Measurements from ENCODE around the gene RPLP2.

The RPLP2 gene

DNA sequence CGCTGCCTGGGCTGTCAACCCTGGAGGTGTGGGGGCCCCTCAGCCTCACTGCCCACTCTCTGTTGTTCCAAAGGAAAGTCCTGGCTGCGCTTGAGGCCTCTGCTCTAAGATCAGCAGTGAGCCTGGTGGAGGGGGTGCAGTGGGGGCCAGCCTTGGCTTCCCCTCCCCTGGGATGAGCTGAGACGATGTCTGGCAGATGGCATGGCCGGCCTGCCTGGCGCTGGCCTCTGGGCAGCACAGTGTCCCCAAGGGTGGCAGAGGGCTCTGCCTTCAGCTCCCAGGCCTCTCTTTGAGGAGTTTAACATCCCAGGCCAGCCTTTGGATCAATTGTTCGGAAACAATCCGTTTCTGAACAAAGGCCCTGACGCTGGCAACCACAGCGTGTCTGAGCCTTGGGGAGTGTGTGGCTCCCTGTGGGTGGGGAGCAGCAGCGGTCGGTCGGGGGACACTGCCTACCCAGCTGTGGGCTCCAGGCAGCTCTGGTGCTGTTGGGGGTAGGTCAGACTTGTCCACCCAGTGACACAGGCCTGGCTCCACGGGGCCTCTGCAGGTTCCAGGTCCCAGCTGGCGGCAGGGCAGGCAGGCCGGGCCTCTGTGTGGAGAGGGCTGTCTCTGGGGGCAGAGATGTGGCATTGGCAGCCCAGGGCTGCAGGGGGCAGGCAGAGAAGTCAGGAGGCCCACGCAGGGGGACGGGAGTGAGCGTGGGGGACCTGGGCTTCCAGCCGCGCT lies 45.0 kb downstream of the RPLP2 start:
- DNase-seq = no peak

DNA sequence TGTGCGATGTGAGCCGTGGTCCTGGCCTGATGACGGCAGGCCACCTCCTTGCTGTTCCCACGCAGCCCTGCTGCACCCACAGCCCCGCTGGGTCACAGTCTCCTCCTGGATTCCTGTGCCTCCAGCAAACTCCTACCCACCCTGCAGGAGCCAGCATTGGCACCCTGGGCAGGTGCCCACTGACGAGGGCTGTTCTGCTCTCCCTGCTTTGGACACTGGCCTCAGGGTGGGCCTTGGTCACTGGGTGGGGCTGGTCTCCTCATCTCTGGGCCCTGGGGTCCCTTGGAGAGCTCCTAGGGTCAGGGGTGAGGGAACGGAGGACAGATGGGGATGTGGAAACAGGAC lies 45.5 kb downstream of the RPLP2 start:
- DNase-seq = no peak

DNA sequence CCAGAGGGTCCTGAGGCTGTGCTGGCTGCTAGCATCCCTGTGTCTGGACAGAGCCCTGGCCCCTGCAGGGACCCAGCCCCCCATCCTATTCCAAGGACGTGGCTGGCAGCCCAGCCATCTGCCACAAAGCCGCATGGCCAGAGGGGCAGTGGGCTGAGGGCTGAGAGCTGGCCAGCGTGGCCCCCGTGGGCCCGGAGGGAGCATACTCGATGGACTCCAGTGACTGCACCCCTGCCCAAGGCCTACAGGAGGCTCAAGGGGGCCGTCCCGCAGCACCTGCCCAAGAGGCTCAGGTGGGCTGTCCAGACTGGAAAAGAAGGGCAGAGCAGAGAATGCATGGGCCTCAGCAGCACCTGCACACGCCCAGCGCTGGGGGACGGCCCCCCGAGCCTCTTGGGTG lies 46.0 kb downstream of the RPLP2 start:
- DNase-seq = no peak

DNA sequence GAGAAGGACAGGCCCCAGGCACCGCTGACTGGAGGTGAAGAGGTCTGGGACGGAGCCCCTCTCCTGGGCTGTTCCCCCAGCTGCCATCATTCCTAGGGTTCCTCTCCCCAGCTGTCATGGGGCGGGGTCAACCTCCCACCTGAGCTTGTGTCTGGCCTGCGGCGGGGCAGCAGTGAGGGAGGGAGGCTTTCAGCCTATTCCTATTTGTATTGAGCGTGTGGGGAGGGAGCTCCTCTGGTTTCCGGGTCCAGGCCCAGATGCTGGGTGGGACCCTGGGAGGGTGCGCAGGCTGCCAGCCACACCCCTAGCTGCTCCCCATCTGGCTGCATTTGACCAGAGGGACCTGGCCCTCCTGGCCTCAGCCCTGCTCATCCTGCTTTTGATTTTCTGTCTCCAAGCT lies 46.6 kb downstream of the RPLP2 start:
- DNase-seq = no peak

DNA sequence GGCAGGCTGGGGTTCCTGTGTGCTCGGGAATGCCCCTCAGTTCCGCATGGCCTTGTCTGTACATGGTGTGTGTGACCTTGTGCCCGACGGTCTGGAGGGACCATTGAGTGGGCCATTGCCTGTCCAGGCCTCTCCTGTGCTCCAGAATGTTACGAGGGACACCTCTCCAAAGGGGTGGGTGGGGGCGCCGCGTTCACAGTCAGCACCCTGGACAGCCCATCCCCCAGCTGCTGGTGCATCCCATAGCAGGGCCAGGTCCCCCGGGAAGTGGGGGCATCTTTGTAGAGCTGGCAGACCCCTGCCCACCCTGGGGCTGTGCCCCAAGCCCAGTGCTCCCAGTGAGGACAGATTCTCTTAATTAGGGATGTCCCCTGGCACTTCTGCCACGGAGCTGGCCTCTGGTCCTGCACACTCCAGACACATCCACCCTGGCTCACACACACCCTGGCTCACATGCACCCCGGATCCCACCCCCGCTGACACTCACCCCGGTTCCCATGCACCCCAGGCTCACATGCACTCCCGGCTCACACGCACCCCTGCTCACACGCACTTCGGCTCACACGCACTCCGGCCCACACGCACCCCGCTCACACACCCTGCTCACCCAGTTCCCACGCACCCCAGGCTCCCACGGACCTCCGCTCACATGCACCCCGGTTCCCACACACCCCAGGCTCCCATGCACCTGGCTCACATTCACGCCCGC lies 48.4 kb downstream of the RPLP2 start:
- DNase-seq = no peak

DNA sequence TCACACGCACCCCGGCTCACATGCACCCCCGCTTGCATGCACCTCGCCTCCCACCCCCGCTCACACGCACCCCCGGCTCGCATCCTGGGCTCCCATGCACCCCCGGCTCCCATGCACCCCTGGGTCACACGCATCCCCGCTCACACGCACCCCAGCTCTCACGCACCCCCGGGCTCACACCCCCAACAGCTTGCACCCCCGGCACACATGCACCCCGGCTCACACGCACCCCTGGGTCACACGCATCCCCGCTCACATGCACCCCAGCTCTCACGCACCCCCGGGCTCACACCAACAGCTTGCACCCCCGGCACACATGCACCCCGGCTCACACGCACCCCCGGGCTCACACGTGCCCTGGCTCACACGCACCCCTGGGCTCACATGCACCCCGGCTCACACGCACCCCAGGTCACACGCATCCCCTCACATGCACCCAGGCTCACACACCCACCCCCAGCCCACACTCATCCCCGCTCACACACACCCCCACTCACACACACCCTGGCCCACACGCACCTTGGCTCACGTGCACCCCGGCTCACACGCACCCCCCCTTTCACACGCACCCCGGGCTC lies 49.1 kb downstream of the RPLP2 start:
- DNase-seq = no peak

DNA sequence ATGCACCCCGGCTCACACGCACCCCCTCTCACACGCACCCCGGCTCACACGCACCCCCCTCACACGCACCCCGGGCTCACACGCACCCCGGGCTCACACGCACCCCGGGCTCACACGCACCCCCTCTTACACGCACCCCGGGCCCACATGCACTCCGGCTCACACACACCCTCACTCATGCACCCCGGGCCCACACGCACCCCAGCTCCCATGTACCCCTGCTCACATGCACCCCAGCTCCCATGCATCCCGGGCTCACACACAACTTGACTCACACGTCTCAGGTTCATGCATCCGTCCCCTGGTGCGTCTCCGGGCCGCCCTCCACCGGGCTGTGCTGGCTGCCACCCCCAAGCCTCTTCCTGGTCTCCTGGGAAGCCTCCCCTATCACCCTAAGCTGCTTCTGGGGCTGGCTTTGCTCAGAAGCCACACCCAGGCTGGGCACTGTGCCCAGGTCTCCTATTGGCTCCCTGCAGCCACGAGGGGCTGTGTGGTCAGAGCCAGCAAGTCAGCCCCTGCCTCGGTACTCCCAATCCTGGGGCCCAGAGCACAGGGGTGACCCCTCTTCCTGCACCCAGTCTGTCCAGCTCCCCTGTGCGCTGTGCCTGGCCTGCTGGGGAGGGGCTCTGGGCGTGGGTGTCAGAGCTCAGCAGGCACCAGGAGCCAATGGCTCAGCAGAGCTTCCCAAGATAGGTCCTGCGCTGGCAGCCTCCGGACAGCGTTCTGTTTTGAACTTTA lies 49.8 kb downstream of the RPLP2 start:
- DNase-seq = no peak

DNA sequence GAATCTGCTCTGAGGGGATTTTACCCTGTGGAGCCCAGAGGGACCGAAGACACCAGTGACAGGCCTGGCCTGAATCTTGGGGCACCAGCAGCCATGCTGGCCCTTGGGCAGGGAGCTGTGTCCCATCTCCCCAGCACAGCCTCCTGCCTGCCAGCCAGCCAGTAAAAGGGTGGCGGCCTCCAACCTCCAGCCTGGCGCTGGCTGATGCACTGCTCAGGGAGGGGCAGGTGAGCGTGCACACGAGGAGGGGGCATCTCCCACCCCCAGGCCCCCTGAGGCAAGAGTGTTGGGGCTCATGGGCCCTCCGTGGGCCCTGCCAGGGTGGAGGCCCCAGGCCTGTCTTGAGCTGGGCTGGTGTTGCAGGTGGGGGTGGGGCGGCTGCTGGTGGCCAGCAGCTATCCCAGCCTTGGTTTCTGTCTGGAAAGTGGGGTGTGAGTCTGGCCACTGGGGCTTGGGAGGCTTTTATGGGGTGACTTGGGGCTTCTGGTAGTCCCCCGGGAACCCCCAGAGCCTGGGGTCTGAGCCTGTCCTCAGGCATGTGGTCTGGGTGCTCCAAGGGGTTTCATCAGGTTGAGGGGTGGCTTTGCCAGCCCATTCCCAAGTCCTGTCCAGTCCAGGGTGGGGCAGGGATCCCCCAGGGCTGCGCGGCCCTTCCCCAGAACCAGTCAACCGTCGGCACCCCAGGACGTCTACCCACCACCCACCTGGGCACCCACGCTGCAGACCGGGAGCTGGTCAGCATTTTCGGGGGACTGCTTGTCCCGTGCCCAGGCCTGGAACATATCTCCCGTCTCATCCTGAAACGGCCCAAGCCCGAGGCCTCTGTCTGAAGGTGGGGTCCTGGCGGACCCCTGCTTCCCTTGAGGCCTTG lies 50.7 kb downstream of the RPLP2 start:
- no peak for DNase-seq

DNA sequence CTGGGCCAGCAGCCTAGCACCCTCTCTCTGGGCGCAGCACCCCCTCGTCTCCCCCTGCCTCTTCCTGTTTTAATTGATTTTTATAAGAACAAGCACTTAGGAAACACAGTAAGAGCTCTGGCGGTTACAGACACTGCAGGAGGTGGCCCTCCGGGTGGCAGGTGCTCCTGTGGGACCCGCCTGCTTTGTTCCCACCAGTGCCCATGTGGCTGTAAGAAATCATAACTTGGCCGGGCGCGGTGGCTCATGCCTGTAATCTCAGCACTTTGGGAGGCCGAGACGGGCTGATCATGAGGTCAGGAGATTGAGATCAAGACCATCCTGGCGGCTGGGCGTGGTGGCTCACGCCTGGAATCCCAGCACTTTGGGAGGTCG lies 51.3 kb downstream of the RPLP2 start:
- no peak for DNase-seq

DNA sequence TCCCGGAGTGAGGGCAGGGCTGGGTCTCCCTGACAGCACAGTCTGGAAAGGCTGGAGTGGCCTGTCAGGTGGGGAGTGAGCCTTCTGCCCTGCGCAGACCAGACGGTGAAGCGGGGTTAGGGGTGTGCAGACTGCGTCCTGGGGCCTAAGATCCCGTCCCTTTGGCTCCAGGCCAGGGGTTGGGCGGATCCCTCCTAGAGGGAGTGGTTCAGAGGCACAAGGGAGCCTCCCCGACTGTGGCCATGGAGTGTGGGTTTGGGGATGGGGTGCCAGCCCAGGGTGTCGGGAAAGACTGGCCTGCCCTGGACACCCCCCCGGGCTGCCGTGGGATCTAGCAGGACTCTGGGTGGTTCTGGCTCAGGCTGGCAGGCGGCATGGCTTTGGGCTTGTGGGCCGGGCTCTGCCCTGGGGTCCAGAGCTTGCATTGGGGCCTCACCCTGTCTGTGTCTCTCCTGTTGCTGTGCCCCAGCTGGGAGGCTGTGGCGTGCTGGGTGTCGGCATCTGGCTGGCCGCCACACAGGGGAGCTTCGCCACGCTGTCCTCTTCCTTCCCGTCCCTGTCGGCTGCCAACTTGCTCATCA lies 52.4 kb downstream of the RPLP2 start:
- no peak for DNase-seq

Measured in activated naive CD4-positive, alpha-beta T cell (primary cell).